NCI-H2107 treated with DMSO at 0.1 percent for 48 hours (cell line): ENCODE measurements around the gene TLR4.

Source experiments
- DNase-seq: peaks from one replicate; lab custom pipeline; 2025; ENCODE audit not compliant: unreplicated experiment; lab: John Stamatoyannopoulos, UW

The TLR4 gene

GRCh38 chr9:117714282-117714681, 10.1 kb downstream of the TLR4 start:
- no peak for DNase-seq

GRCh38 chr9:117715411-117715989, 11.3 kb downstream of the TLR4 start:
- DNase-seq = no peak

- DNase-seq = no peak
Measured at GRCh38 chr9:117718085-117718484, 13.9 kb downstream of the TLR4 start.

GRCh38 chr9:117718701-117719100, 14.5 kb downstream of the TLR4 start:
- no peak for DNase-seq

GRCh38 chr9:117719161-117719920, 15.1 kb downstream of the TLR4 start:
- no peak for DNase-seq

GRCh38 chr9:117720066-117720465, 15.9 kb downstream of the TLR4 start:
- DNase-seq = no peak

GRCh38 chr9:117720555-117720954, 16.4 kb downstream of the TLR4 start:
- DNase-seq = no peak

GRCh38 chr9:117720987-117721386, 16.8 kb downstream of the TLR4 start:
- DNase-seq = no peak

- no peak for DNase-seq
Measured at GRCh38 chr9:117722108-117722761, 18.0 kb downstream of the TLR4 start.

GRCh38 chr9:117723986-117724625, 19.9 kb downstream of the TLR4 start:
- DNase-seq = no peak

- DNase-seq = no peak
Measured at GRCh38 chr9:117725426-117725887, 21.3 kb downstream of the TLR4 start.

- DNase-seq = no peak
Measured at GRCh38 chr9:117729375-117729774, 25.2 kb downstream of the TLR4 start.

GRCh38 chr9:117732494-117732893, 28.3 kb downstream of the TLR4 start:
- no peak for DNase-seq

- no peak for DNase-seq
Measured at GRCh38 chr9:117733465-117733864, 29.3 kb downstream of the TLR4 start.

GRCh38 chr9:117734082-117734481, 29.9 kb downstream of the TLR4 start:
- DNase-seq = no peak

GRCh38 chr9:117734523-117735314, 30.5 kb downstream of the TLR4 start:
- DNase-seq = no peak

- no peak for DNase-seq
Measured at GRCh38 chr9:117737721-117738226, 33.6 kb downstream of the TLR4 start.

GRCh38 chr9:117739206-117739605, 35.0 kb downstream of the TLR4 start:
- DNase-seq = no peak

- DNase-seq = no peak
Measured at GRCh38 chr9:117739624-117740347, 35.6 kb downstream of the TLR4 start.

GRCh38 chr9:117742131-117742530, 37.9 kb downstream of the TLR4 start:
- no peak for DNase-seq
